Aorta (tissue), 5 donors: ENCODE data around the gene SNX18. TPM values are rescaled to one million over a fixed set of nuclear protein-coding genes. Genes with fewer than 3 reads are reported as not detected.

Experiments
- ATAC-seq: fragments of 200-7000 bp; cut with Tn5 transposase; one replicate; pipeline ENCODE4 v1.9.1; 2022; ENCODE audit warnings: moderate library complexity; ENCODE audit not compliant: low FRiP score
- DNase-seq, 2 donors: peaks; one replicate each; pipeline ENCODE4 v3.0.0-alpha.2; 2020
- H3K27ac ChIP-seq, 2 donors: one replicate each; pipeline ENCODE4 v1.5.1; 2013; ENCODE audit warnings: low read length in 2 of 2, mild to moderate bottlenecking in 2 of 2, moderate library complexity in 2 of 2, control low read depth in 1 of 2, inconsistent platforms in 1 of 2, low read depth in 1 of 2
- H3K27me3 ChIP-seq, 2 donors: one replicate each; pipeline ENCODE4 v1.6.1; 2013; ENCODE audit warnings: control low read depth in 1 of 2, low read length in 1 of 2, mild to moderate bottlenecking in 1 of 2, moderate library complexity in 1 of 2; ENCODE audit not compliant: insufficient read depth in 2 of 2, control insufficient read depth in 1 of 2
- H3K36me3 ChIP-seq, 2 donors: one replicate each; pipeline ENCODE4 v1.6.1; 2013; ENCODE audit warnings: control low read depth in 1 of 2, low read length in 1 of 2, mild to moderate bottlenecking in 1 of 2; ENCODE audit not compliant: insufficient read depth in 2 of 2, control insufficient read depth in 1 of 2
- H3K4me1 ChIP-seq, 2 donors: one replicate each; pipeline ENCODE4 v1.6.1; 2013; ENCODE audit warnings: low read length in 2 of 2, control low read depth in 1 of 2, mild to moderate bottlenecking in 1 of 2, moderate library complexity in 1 of 2; ENCODE audit not compliant: insufficient read depth in 2 of 2, control insufficient read depth in 1 of 2
- H3K4me3 ChIP-seq, 2 donors: one replicate each; pipeline ENCODE4 v1.5.1; 2013; ENCODE audit warnings: low read length in 2 of 2, control low read depth in 1 of 2, mild to moderate bottlenecking in 1 of 2
- H3K9me3 ChIP-seq: one replicate; pipeline ENCODE4 v1.6.1; 2013; ENCODE audit warnings: mild to moderate bottlenecking, low read length; ENCODE audit not compliant: control insufficient read depth
- WGBS, 2 donors: extraction: QIAGEN DNeasy Blood & Tissue Kit; methylation state at CpG; one replicate each; pipeline ENCODE4 v1.1.7; 2013; 5-methylcytosine and 5-hydroxymethylcytosine counted together
- intact Hi-C, 2 donors: fragments of 100-400 bp; cut with DNase I; formaldehyde crosslinking; loops; one replicate each; pipeline versions ENCODE4 v1.14.2 to v1.15.0; 2022
- polyA plus RNA-seq, 2 donors: library from polyadenylated mRNA; stranded (reverse); fragments of 200-250 nt; gene quantifications; one replicate each; pipeline ENCODE4 v1.2.3, GENCODE V29; 2013
- total RNA-seq, 2 donors: library from RNA; stranded (reverse); fragmentation: NEBNext Ultra II Directional; extraction: Animal tissue kit (Norgen Biotek cat#: 25700); gene quantifications; one replicate each; pipeline ENCODE4 v1.2.1, GENCODE V29; 2021
- donor health status: healthy with polysubstance abuse.
- donor health status: Bipolar disorder and iron deficiency.
- donor health status: DM: no; HTN: no; CAD: no.
- donor health status: DM: no; HTN: no; CAD: no.
- donor health status: DM: yes; HTN: yes; CAD: no.

Gene SNX18
- total and polyA plus RNA-seq, 4 donors: 31.6 to 110 (median 60.8) TPM

GRCh38 chr5:54516051-54516655 is 1.4 kb upstream of the SNX18 start:
- H3K36me3 ChIP-seq: peaks cover 0 to 3% of the 10 kb centered on the region in 2 donors
- no peak for ATAC-seq
- H3K9me3 ChIP-seq: no peaks in the 10 kb centered on the region
- intact Hi-C loops: loop anchor here (5.0 kb wide), 3 partner anchors 331 to 646 kb away; partner anchors contain the start of gene GPX8 (in 1 of the 2)
- no peak overlapping the region for H3K27ac ChIP-seq
- no peaks in the 10 kb centered on the region for H3K27me3 ChIP-seq
- no peak for DNase-seq
- no peaks in the 10 kb centered on the region for H3K4me1 ChIP-seq
- H3K4me3 ChIP-seq: no peak overlapping the region
- WGBS, 2 donors: 62 to 79% methylated on average over 4 of the region's 4 CpGs

- DNase-seq (no peak), ATAC-seq (no peak)
- no peaks in the 10 kb centered on the region for H3K4me1 ChIP-seq
- peaks cover 0 to 3% of the 10 kb centered on the region in 2 donors for H3K36me3 ChIP-seq
- H3K4me3 ChIP-seq: peak overlapping the region in 1 of 2 donors; percentile 43
- no peaks in the 10 kb centered on the region for H3K27me3 ChIP-seq
- H3K27ac ChIP-seq: peak overlapping the region in 1 of 2 donors; percentile 45
- WGBS, 2 donors: 2 to 5% methylated on average over 4 of the region's 4 CpGs
- intact Hi-C loops: loop anchor here (1.0 to 5.0 kb wide), 5 partner anchors 328 to 645 kb away; partner anchors contain the start of gene GPX8 (in 1 of the 2)
- no peaks in the 10 kb centered on the region for H3K9me3 ChIP-seq
Observed at GRCh38 chr5:54517174-54517511, 416 bp upstream of the SNX18 start.

- H3K9me3 ChIP-seq: no peaks in the 10 kb centered on the region
- no peaks in the 10 kb centered on the region for H3K4me1 ChIP-seq
- peaks cover 0 to 3% of the 10 kb centered on the region in 2 donors for H3K36me3 ChIP-seq
- peak overlapping the region; percentile 78 to 88 for H3K4me3 ChIP-seq
- peak overlapping the region; percentile 79 to 95 for H3K27ac ChIP-seq
- DNase-seq (peak; percentile 78 to 86), ATAC-seq (peak; percentile 65)
- 1 to 2% methylated on average over 57 to 79 of the region's 79 CpGs for WGBS, 2 donors
- H3K27me3 ChIP-seq: no peaks in the 10 kb centered on the region
- intact Hi-C loops: loop anchor here (2.0 to 5.0 kb wide), 4 partner anchors 113 to 644 kb away; partner anchors contain the start of gene GPX8 (in 1 of the 2)
Observed at GRCh38 chr5:54518146-54518817, 723 bp downstream of the SNX18 start.

- DNase-seq (peak; percentile 63 to 77), ATAC-seq (no peak)
- H3K4me3 ChIP-seq: peak overlapping the region; percentile 78 to 88
- H3K27ac ChIP-seq: peak overlapping the region; percentile 79 to 95
- intact Hi-C loops: loop anchor here (1.0 to 5.0 kb wide), 5 partner anchors 112 to 643 kb away; partner anchors contain the start of gene GPX8 (in 1 of the 2)
- no peaks in the 10 kb centered on the region for H3K4me1 ChIP-seq
- H3K36me3 ChIP-seq: peaks cover 0 to 3% of the 10 kb centered on the region in 2 donors
- no peaks in the 10 kb centered on the region for H3K27me3 ChIP-seq
- H3K9me3 ChIP-seq: no peaks in the 10 kb centered on the region
- 5 to 6% methylated on average over 46 to 50 of the region's 50 CpGs for WGBS, 2 donors
Observed at GRCh38 chr5:54518818-54519508, 1.4 kb downstream of the SNX18 start.

- 1 to 2% methylated on average over 10 of the region's 10 CpGs for WGBS, 2 donors
- DNase-seq (no peak), ATAC-seq (no peak)
- H3K9me3 ChIP-seq: no peaks in the 10 kb centered on the region
- H3K4me3 ChIP-seq: peak overlapping the region; percentile 78 to 88
- no peaks in the 10 kb centered on the region for H3K27me3 ChIP-seq
- H3K4me1 ChIP-seq: no peaks in the 10 kb centered on the region
- H3K36me3 ChIP-seq: peaks cover 0 to 3% of the 10 kb centered on the region in 2 donors
- H3K27ac ChIP-seq: peak overlapping the region; percentile 79 to 95
- intact Hi-C loops: loop anchor here (1.0 to 5.0 kb wide), 5 partner anchors 111 to 643 kb away; partner anchors contain the start of gene GPX8 (in 1 of the 2)
Observed at GRCh38 chr5:54519509-54519876, 1.9 kb downstream of the SNX18 start.

- peaks cover 0 to 3% of the 10 kb centered on the region in 2 donors for H3K36me3 ChIP-seq
- intact Hi-C loops: loop anchor here (5.0 kb wide), 2 partner anchors 62 to 182 kb away; no protein-coding TSS in a partner anchor
- DNase-seq (peak in 1 of 2 donors; percentile 57), ATAC-seq (no peak)
- WGBS, 2 donors: 1 to 2% methylated on average over 7 of the region's 7 CpGs
- H3K27ac ChIP-seq: peak overlapping the region; percentile 79 to 94
- H3K4me1 ChIP-seq: no peaks in the 10 kb centered on the region
- H3K9me3 ChIP-seq: no peaks in the 10 kb centered on the region
- H3K4me3 ChIP-seq: peak overlapping the region; percentile 78 to 88
- no peaks in the 10 kb centered on the region for H3K27me3 ChIP-seq
Observed at GRCh38 chr5:54520438-54520846, 2.9 kb downstream of the SNX18 start.

- peak overlapping the region; percentile 63 to 92 for H3K27ac ChIP-seq
- no peaks in the 10 kb centered on the region for H3K27me3 ChIP-seq
- H3K4me1 ChIP-seq: no peaks in the 10 kb centered on the region
- ATAC-seq (no peak), DNase-seq (no peak)
- 2 to 4% methylated on average over 2 of the region's 2 CpGs for WGBS, 2 donors
- peak overlapping the region; percentile 78 to 88 for H3K4me3 ChIP-seq
- no peaks in the 10 kb centered on the region for H3K9me3 ChIP-seq
- H3K36me3 ChIP-seq: peaks cover 0 to 3% of the 10 kb centered on the region in 2 donors
- intact Hi-C loops: loop anchor here (5.0 kb wide), 2 partner anchors 61 to 181 kb away; no protein-coding TSS in a partner anchor
Observed at GRCh38 chr5:54520940-54521339, 3.4 kb downstream of the SNX18 start.

GRCh38 chr5:54521856-54522479 is 4.4 kb downstream of the SNX18 start:
- no peak for DNase-seq
- WGBS, 2 donors: 5 to 6% methylated on average over 5 of the region's 5 CpGs

More at GRCh38 chr5:54521856-54522479, 4.4 kb downstream of the SNX18 start:
- Histone ChIP-seq H3K4me3 (peak overlapping the region; percentile 78 to 88), H3K4me1 (peaks cover 0 to 2% of the 10 kb centered on the region in 2 donors), H3K36me3 (peaks cover 0 to 3% of the 10 kb centered on the region in 2 donors), H3K27ac (peak overlapping the region in 1 of 2 donors; percentile 92), H3K9me3 (no peaks in the 10 kb centered on the region), H3K27me3 (no peaks in the 10 kb centered on the region)
- ATAC-seq: no peak
- intact Hi-C loops: loop anchor here (5.0 kb wide), 2 partner anchors 60 to 180 kb away; no protein-coding TSS in a partner anchor
